H1 (cell line): ENCODE results near the gene NEFH. TPM values are rescaled to one million over a fixed set of nuclear protein-coding genes. Genes with fewer than 3 reads are reported as not detected.

Experiments
- CTCF ChIA-PET: fragments of 300-600 bp; sonication (Branson Sonifier 250); formaldehyde crosslinking; loops from one replicate; lab custom pipeline; 2021; ENCODE audit not compliant: partially characterized antibody; lab: Charles Lee
- POLR2A ChIA-PET: fragments of 300-600 bp; sonication (Branson Sonifier 250); formaldehyde crosslinking; loops from one replicate; lab custom pipeline; 2021; ENCODE audit warnings: inconsistent platforms; ENCODE audit not compliant: partially characterized antibody; lab: Charles Lee
- DNase-seq, 2 experiments: peaks; one replicate each; pipeline versions ENCODE4 v3.0.0 to v3.0.0-alpha.2; 2010 to 2022; ENCODE audit warnings: low spot score in 2 of 2, low read depth in 1 of 2, mixed read lengths in 1 of 2
- FAIRE-seq: peaks from 2 replicates; lab custom pipeline; 2011; peaks lifted over from hg19 to GRCh38; lab: Jason Lieb, UNC
- H2AFZ ChIP-seq: 2 replicates; pipeline ENCODE4 v1.8.1; 2012; ENCODE audit warnings: low read length, inconsistent platforms
- H2AK5ac ChIP-seq: 2 replicates; pipeline ENCODE4 v1.6.1; 2013; ENCODE audit warnings: low read depth, low read length
- H2BK120ac ChIP-seq: replicated peaks from 2 replicates; pipeline ENCODE3; 2013; ENCODE audit warnings: low read depth, low read length, inconsistent platforms
- H2BK12ac ChIP-seq: 2 replicates; pipeline ENCODE4 v1.6.1; 2013; ENCODE audit warnings: low read depth, low read length
- H2BK15ac ChIP-seq: 2 replicates; pipeline ENCODE4 v1.6.1; 2013; ENCODE audit warnings: low read length
- H2BK20ac ChIP-seq: 2 replicates; pipeline ENCODE4 v1.6.1; 2013; ENCODE audit warnings: low read length
- H2BK5ac ChIP-seq: 2 replicates; pipeline ENCODE4 v1.6.1; 2013; ENCODE audit warnings: low read depth, low read length
- H3K14ac ChIP-seq: 2 replicates; pipeline ENCODE4 v1.6.1; 2013; ENCODE audit warnings: inconsistent platforms; ENCODE audit not compliant: insufficient read length
- H3K18ac ChIP-seq: 2 replicates; pipeline ENCODE4 v1.6.1; 2013; ENCODE audit warnings: low read length; ENCODE audit errors: extremely low read depth
- H3K23ac ChIP-seq: 2 replicates; pipeline ENCODE4 v1.6.1; 2013; ENCODE audit warnings: inconsistent platforms; ENCODE audit not compliant: insufficient read length
- H3K23me2 ChIP-seq: 2 replicates; pipeline ENCODE4 v1.6.1; 2013; ENCODE audit warnings: low read depth, low read length
- H3K27ac ChIP-seq: 2 replicates; pipeline ENCODE4 v1.6.1; 2011; ENCODE audit warnings: low read depth, low read length, inconsistent platforms
- H3K27me3 ChIP-seq, 4 experiments: replicated peaks in 1 of 4; 1 replicate in 1 of 4; 2 replicates in 3 of 4; pipeline versions ENCODE4 v1.6.1 to v1.8.1; 2011 to 2013; ENCODE audit warnings: low read length in 3 of 4, mild to moderate bottlenecking in 3 of 4, inconsistent platforms in 2 of 4, mixed read lengths in 2 of 4, moderate library complexity in 1 of 4; ENCODE audit not compliant: control insufficient read depth in 3 of 4, insufficient read depth in 3 of 4; ENCODE audit errors: extremely low read depth in 1 of 4
- H3K36me3 ChIP-seq, 4 experiments: 2 replicates each; pipeline versions ENCODE4 v1.6.1 to v1.8.1; 2011 to 2013; ENCODE audit warnings: mild to moderate bottlenecking in 4 of 4, low read length in 3 of 4, moderate library complexity in 2 of 4, control low read depth in 1 of 4, inconsistent platforms in 1 of 4; ENCODE audit not compliant: insufficient read depth in 4 of 4, control insufficient read depth in 2 of 4
- H3K4ac ChIP-seq: replicated peaks from 2 replicates; pipeline ENCODE3; 2013; ENCODE audit warnings: low read length, low read depth, mixed read lengths, inconsistent platforms; ENCODE audit not compliant: insufficient read length
- H3K4me1 ChIP-seq, 4 experiments: replicated peaks in 1 of 4; 1 replicate in 1 of 4; 2 replicates in 3 of 4; pipeline versions ENCODE4 v1.6.1 to v1.8.1; 2011 to 2013; ENCODE audit warnings: low read length in 3 of 4, inconsistent platforms in 2 of 4, mixed read lengths in 1 of 4; ENCODE audit not compliant: insufficient read depth in 4 of 4, control insufficient read depth in 3 of 4
- H3K4me2 ChIP-seq, 2 experiments: 2 replicates each; pipeline versions ENCODE4 v1.6.1 to v1.8.1; 2011 to 2013; ENCODE audit warnings: low read depth in 2 of 2, low read length in 2 of 2, control low read depth in 1 of 2, inconsistent platforms in 1 of 2, mild to moderate bottlenecking in 1 of 2; ENCODE audit not compliant: insufficient read depth in 1 of 2
- H3K4me3 ChIP-seq, 4 experiments: fragments of 200-600, 300-600 bp in 1 of 4; sonication (generic), shearing (Covaris generic), sonication (Bioruptor Twin) in 1 of 4; 2 replicates each; pipeline versions ENCODE4 v1.5.1 to v1.8.1; 2011 to 2016; ENCODE audit warnings: low read length in 4 of 4, low read depth in 3 of 4, control low read depth in 2 of 4, inconsistent platforms in 2 of 4, mild to moderate bottlenecking in 2 of 4, mixed read lengths in 1 of 4, moderate library complexity in 1 of 4; ENCODE audit not compliant: insufficient read depth in 2 of 4; ENCODE audit errors: extremely low read depth in 1 of 4
- H3K56ac ChIP-seq: replicated peaks from 2 replicates; pipeline ENCODE3; 2013; ENCODE audit warnings: low read depth, mild to moderate bottlenecking, mixed read lengths, low read length, inconsistent platforms; ENCODE audit not compliant: insufficient read length
- H3K79me1 ChIP-seq: 2 replicates; pipeline ENCODE4 v1.6.1; 2013; ENCODE audit warnings: low read depth, low read length, control low read depth
- H3K79me2 ChIP-seq, 2 experiments: 2 replicates each; pipeline versions ENCODE4 v1.6.1 to v1.8.1; 2012 to 2013; ENCODE audit warnings: low read length in 2 of 2, mild to moderate bottlenecking in 2 of 2, inconsistent platforms in 1 of 2; ENCODE audit not compliant: insufficient read depth in 2 of 2, control insufficient read depth in 1 of 2
- H3K9ac ChIP-seq, 4 experiments: replicated peaks in 1 of 4; 1 replicate in 1 of 4; 2 replicates in 3 of 4; pipeline versions ENCODE4 v1.6.1 to v1.8.1; 2011 to 2013; ENCODE audit warnings: low read depth in 3 of 4, low read length in 3 of 4, control low read depth in 2 of 4, mild to moderate bottlenecking in 2 of 4, moderate library complexity in 2 of 4, inconsistent platforms in 1 of 4; ENCODE audit errors: extremely low read depth in 1 of 4
- H3K9me3 ChIP-seq, 2 experiments: 2 replicates each; pipeline versions ENCODE4 v1.6.1 to v1.8.1; 2012 to 2013; ENCODE audit warnings: mild to moderate bottlenecking in 2 of 2, moderate library complexity in 2 of 2, control low read depth in 1 of 2, inconsistent platforms in 1 of 2, low read depth in 1 of 2, low read length in 1 of 2, mixed read lengths in 1 of 2; ENCODE audit not compliant: insufficient read depth in 2 of 2
- H4K20me1 ChIP-seq, 2 experiments: replicated peaks in 1 of 2; 2 replicates each; pipeline versions ENCODE3 to v1.8.1; 2011 to 2013; ENCODE audit warnings: inconsistent platforms in 2 of 2, low read length in 2 of 2, mild to moderate bottlenecking in 1 of 2; ENCODE audit not compliant: insufficient read depth in 2 of 2, control insufficient read depth in 1 of 2
- H4K5ac ChIP-seq: 2 replicates; pipeline ENCODE4 v1.6.1; 2013; ENCODE audit warnings: low read length, low read depth, mixed read lengths, inconsistent platforms; ENCODE audit not compliant: insufficient read length
- H4K8ac ChIP-seq: 2 replicates; pipeline ENCODE4 v1.8.0; 2013; ENCODE audit warnings: mild to moderate bottlenecking, moderate library complexity, low read length, inconsistent platforms; ENCODE audit not compliant: insufficient read depth; ENCODE audit errors: extremely low read depth
- H4K91ac ChIP-seq: replicated peaks from 2 replicates; pipeline ENCODE3; 2013; ENCODE audit warnings: low read length, mixed read lengths, inconsistent platforms; ENCODE audit not compliant: insufficient read length
- CBX5 ChIP-seq: fragments of 300-800, 300-1000 bp; sonication (generic); IDR thresholded peaks from 2 replicates; pipeline ENCODE4 v1.7.1; 2016; ENCODE audit warnings: antibody characterized with exemption, low read length, low read depth
- CTCF ChIP-seq, 3 experiments: IDR thresholded peaks; 1 replicate in 2 of 3; 2 replicates in 1 of 3; pipeline versions ENCODE4 v1.5.1 to v1.6.1; 2011; ENCODE audit warnings: low read length in 3 of 3, mild to moderate bottlenecking in 3 of 3, inconsistent platforms in 2 of 3, low read depth in 1 of 3, moderate library complexity in 1 of 3; ENCODE audit not compliant: insufficient read depth in 1 of 3; ENCODE audit errors: control extremely low read depth in 1 of 3
- EP300 ChIP-seq, 2 experiments: IDR thresholded peaks; 1 replicate in 1 of 2; 2 replicates in 1 of 2; pipeline ENCODE4 v1.6.1; 2011 to 2012; ENCODE audit warnings: low read depth in 2 of 2, low read length in 2 of 2, mild to moderate bottlenecking in 2 of 2, borderline replicate concordance in 1 of 2, inconsistent platforms in 1 of 2, moderate library complexity in 1 of 2
- HDAC6 ChIP-seq: IDR thresholded peaks from one replicate; pipeline ENCODE4 v1.7.1; 2012; ENCODE audit warnings: low read depth, mild to moderate bottlenecking, inconsistent platforms, low read length, moderate library complexity
- JUND ChIP-seq: IDR thresholded peaks from 2 replicates; pipeline ENCODE4 v1.6.1; 2011; ENCODE audit warnings: mild to moderate bottlenecking, improper control_type of control experiment, low read length
- KDM1A ChIP-seq: fragments of 200-600, 300-600 bp; sonication (generic); IDR thresholded peaks from 2 replicates; pipeline ENCODE4 v1.7.1; 2016; ENCODE audit warnings: mild to moderate bottlenecking, low read length, borderline replicate concordance
- RXRA ChIP-seq: IDR thresholded peaks from 2 replicates; pipeline ENCODE4 v1.6.1; 2011; ENCODE audit warnings: low read depth, mild to moderate bottlenecking, low read length, moderate library complexity; ENCODE audit not compliant: insufficient read depth
- WGBS, 2 experiments: shearing (Covaris generic) in 1 of 2; methylation state at CpG; one replicate each; pipeline versions ENCODE4 v1.1.6 to v1.1.7; 2013 to 2015; ENCODE audit warnings: low lambda C conversion rate in 2 of 2, mixed read lengths in 2 of 2, inconsistent platforms in 1 of 2, low coverage in 1 of 2, missing lambda C conversion rate in 1 of 2; ENCODE audit not compliant: insufficient replicate concordance in 2 of 2, insufficient coverage in 1 of 2, insufficient read length in 1 of 2; ENCODE audit errors: extremely low coverage in 1 of 2, missing lambda C conversion rate in 1 of 2; 5-methylcytosine and 5-hydroxymethylcytosine counted together
- polyA plus RNA-seq, 7 experiments: library from polyadenylated mRNA; depleted of rRNA in 3 of 7; stranded (reverse) in 5 of 7; unstranded in 2 of 7; fragments of >200 nt in 5 of 7; fragments of 200-250 nt in 2 of 7; gene quantifications; 1 replicate in 5 of 7; 2 replicates in 1 of 7; 4 replicates in 1 of 7; pipeline versions ENCODE4 v1.2.1 to v1.2.3, GENCODE V29; 2011 to 2013; ENCODE audit warnings: missing spikeins in 2 of 7, mixed read lengths in 2 of 7
- total RNA-seq: library from RNA; stranded (reverse); fragmentation: NEBNext Ultra II Directional; extraction: Animal tissue kit (Norgen Biotek cat#: 25700); gene quantifications from 2 replicates; pipeline ENCODE4 v1.2.1, GENCODE V29; 2021

NEFH gene
- total and polyA plus RNA-seq, 2 of the 8 experiments (the other 6 are each of a cell fraction or from before 2014, with no cell fraction given), result 0.57 to 2.3 TPM

GRCh38 chr22:29511126-29511862 is 31.3 kb downstream of the NEFH start:
- Histone ChIP-seq H3K79me1 (no peaks in the 10 kb centered on the region), H3K27ac (no peak overlapping the region), H3K4me3 (no peak overlapping the region), H2BK5ac (no peak overlapping the region), H3K4ac (no peak overlapping the region), H2BK20ac (no peak overlapping the region), H3K14ac (no peak overlapping the region), H4K5ac (no peak overlapping the region), H3K56ac (no peak overlapping the region), H2BK15ac (no peak overlapping the region), H3K36me3 (peaks cover 13 to 63% (median 43%) of the 10 kb centered on the region in 4 experiments), H3K9me3 (no peaks in the 10 kb centered on the region), H3K4me2 (no peak overlapping the region), H3K9ac (no peak overlapping the region), H3K4me1 (no peaks in the 10 kb centered on the region), H2BK12ac (no peak overlapping the region), H2BK120ac (no peak overlapping the region), H3K23ac (no peak overlapping the region), H4K91ac (no peak overlapping the region), H3K79me2 (no peaks in the 10 kb centered on the region), H3K18ac (no peak overlapping the region), H3K27me3 (no peaks in the 10 kb centered on the region), H4K8ac (no peak overlapping the region; the same call in 1 of the 2 replicates), H2AK5ac (no peak overlapping the region), H2AFZ (no peak overlapping the region), H3K23me2 (no peaks in the 10 kb centered on the region), H4K20me1 (peaks cover 0 to 5% of the 10 kb centered on the region in 2 experiments)
- FAIRE-seq (no peak), DNase-seq (no peak)
- 90% methylated on average over 8 of the region's 8 CpGs; no CpG with 5 or more reads in 1 of the 2 experiments for WGBS, 2 experiments
- TF ChIP-seq CBX5, result no peak
- TF ChIP-seq CTCF (IDR thresholded peaks at IDR 0.05; ENCODE audit: control extremely low read depth in 1 of 3, insufficient read depth in 1 of 3, low read depth in 1 of 3, low read length in 3 of 3), result no peak
- TF ChIP-seq RXRA, result no peak
- no peak for TF ChIP-seq EP300 (IDR thresholded peaks at IDR 0.05; ENCODE audit: borderline replicate concordance in 1 of 2, low read depth in 2 of 2, low read length in 2 of 2)
- TF ChIP-seq HDAC6, result no peak
- no peak for TF ChIP-seq JUND
- no peak for TF ChIP-seq KDM1A
- POLR2A ChIA-PET, result interaction anchor here (0.6 to 1.9 kb wide), 8 partner anchors 8 to 43 kb away, joined by 3 to 6 read pairs (median 3); partner anchors contain the start of gene THOC5
- CTCF ChIA-PET, result interaction anchor here (0.8 to 5.5 kb wide), 6 partner anchors 13 to 116 kb away, joined by 3 to 33 read pairs (median 4); no protein-coding TSS in a partner anchor
